HepG2 (cell line): ENCODE data around the gene PTMA. TPM values are rescaled to one million over a fixed set of nuclear protein-coding genes. Genes with fewer than 3 reads are reported as not detected.

Experiments
- CEBPZ ChIP-seq: IDR thresholded peaks from 2 replicates; pipeline ENCODE4 v1.6.1; 2012; ENCODE audit warnings: low read length, improper control_type of control experiment
- CREB3 ChIP-seq: sonication (generic); formaldehyde crosslinking; IDR thresholded peaks from 2 replicates; pipeline ENCODE4 v1.5.0; 2020; ENCODE audit warnings: missing genetic modification reagents
- ETV6 ChIP-seq: sonication (generic); formaldehyde crosslinking; conservative IDR thresholded peaks from 2 replicates; pipeline ENCODE4 v1.4.0; 2020; ENCODE audit warnings: missing genetic modification reagents
- FLYWCH1 ChIP-seq: sonication (generic); formaldehyde crosslinking; IDR thresholded peaks from 2 replicates; pipeline ENCODE4 v1.8.1; 2023; ENCODE audit warnings: mild to moderate bottlenecking, missing genetic modification reagents
- FOXP4 ChIP-seq: sonication (generic); formaldehyde crosslinking; IDR thresholded peaks from 2 replicates; pipeline ENCODE4 v1.4.0; 2020; ENCODE audit warnings: missing genetic modification reagents
- HOXA5 ChIP-seq: sonication (generic); formaldehyde crosslinking; IDR thresholded peaks from 2 replicates; pipeline ENCODE4 v1.4.0; 2020; ENCODE audit warnings: missing genetic modification reagents
- JARID2 ChIP-seq: sonication (generic); formaldehyde crosslinking; IDR thresholded peaks from 2 replicates; pipeline ENCODE4 v1.8.1; 2023; ENCODE audit warnings: missing genetic modification reagents, inconsistent platforms; ENCODE audit not compliant: insufficient replicate concordance
- LCORL ChIP-seq, 2 experiments: fragments of 450-650 bp in 1 of 2; sonication (generic) in 1 of 2; formaldehyde crosslinking in 1 of 2; IDR thresholded peaks; 2 replicates each; pipeline versions ENCODE4 v1.5.0 to v1.6.1; 2017 to 2020; ENCODE audit warnings: antibody characterized with exemption in 1 of 2, missing genetic modification reagents in 1 of 2
- REST ChIP-seq, 2 experiments: IDR thresholded peaks; 2 replicates each; pipeline ENCODE4 v1.6.1; 2011 to 2012; ENCODE audit warnings: low read length in 2 of 2, borderline replicate concordance in 1 of 2, low read depth in 1 of 2, mild to moderate bottlenecking in 1 of 2, moderate library complexity in 1 of 2
- SPEN ChIP-seq: sonication (generic); formaldehyde crosslinking; IDR thresholded peaks from 2 replicates; pipeline ENCODE4 v1.5.1; 2020; ENCODE audit warnings: low read depth, mild to moderate bottlenecking, missing genetic modification reagents
- XBP1 ChIP-seq: sonication (generic); formaldehyde crosslinking; IDR thresholded peaks from 2 replicates; pipeline ENCODE4 v1.5.0; 2020; ENCODE audit warnings: missing genetic modification reagents
- ZMYM3 ChIP-seq: sonication (generic); formaldehyde crosslinking; IDR thresholded peaks from 2 replicates; pipeline ENCODE4 v1.5.1; 2020; ENCODE audit warnings: mild to moderate bottlenecking, missing genetic modification reagents
- ZNF207 ChIP-seq: fragments of 450-650 bp; IDR thresholded peaks from 2 replicates; pipeline ENCODE4 v1.6.1; 2016; ENCODE audit warnings: antibody characterized with exemption, borderline replicate concordance
- ZNF343 ChIP-seq: sonication (generic); formaldehyde crosslinking; IDR thresholded peaks from 2 replicates; pipeline ENCODE4 v1.4.0; 2020; ENCODE audit warnings: mild to moderate bottlenecking, missing genetic modification reagents
- ZNF580 ChIP-seq: IDR thresholded peaks from 2 replicates; pipeline ENCODE4 v1.6.1; 2016; ENCODE audit warnings: low read depth, borderline replicate concordance
- polyA plus RNA-seq, 8 experiments: library from polyadenylated mRNA; depleted of rRNA in 3 of 8; stranded (reverse) in 7 of 8; unstranded in 1 of 8; fragments of >200 nt; fragmentation: Illumina TruSeq in 4 of 8; extraction: Trizol in 4 of 8; gene quantifications; 2 replicates each; pipeline versions ENCODE4 v1.2.1 to v1.2.3, GENCODE V29; 2011 to 2016; ENCODE audit warnings: low read depth in 4 of 8, missing spikeins in 1 of 8, mixed read lengths in 1 of 8; ENCODE audit not compliant: insufficient read depth in 1 of 8
- total RNA-seq, 5 experiments: library from RNA; depleted of rRNA; stranded (reverse); fragments of >200 nt; fragmentation: Illumina TruSeq; extraction: Trizol; gene quantifications; 2 replicates each; pipeline ENCODE4 v1.2.3, GENCODE V29; 2016; ENCODE audit warnings: low read depth in 1 of 5

PTMA gene
- total and polyA plus RNA-seq, 2 of the 13 experiments (the other 11 are each of a cell fraction or from before 2014, with no cell fraction given) = 190 to 1,086 TPM

GRCh38 chr2:231707927-231708772 is at the start of gene PTMA (continued):
- peak; percentile 66; the same call in 1 of the 2 replicates for TF ChIP-seq ZNF343 (CRISPR knock-in tag)
- no peak for TF ChIP-seq ZNF207
- TF ChIP-seq HOXA5 (CRISPR knock-in tag) = peak; percentile 94
- TF ChIP-seq CEBPZ = no peak
- TF ChIP-seq JARID2 = no peak
- 0 out of 2 replicates have a peak, but pooled peaks have one; percentile 57 for TF ChIP-seq CREB3 (CRISPR knock-in tag)
- TF ChIP-seq SPEN (CRISPR knock-in tag) = peak; percentile 56; the same call in 1 of the 2 replicates
- no peak for TF ChIP-seq LCORL (IDR thresholded peaks at IDR 0.05)
- TF ChIP-seq LCORL (CRISPR knock-in tag; IDR thresholded peaks at IDR 0.05) = peak; percentile 82
- peak; percentile 41; the same call in 1 of the 2 replicates for TF ChIP-seq ETV6 (CRISPR knock-in tag)
- peak; percentile 91; the same call in 1 of the 2 replicates for TF ChIP-seq ZNF580 (CRISPR knock-in tag)
- TF ChIP-seq XBP1 (CRISPR knock-in tag) = no peak
- no peak for TF ChIP-seq FLYWCH1
- peak; percentile 61 for TF ChIP-seq FOXP4 (CRISPR knock-in tag)
- TF ChIP-seq REST (IDR thresholded peaks at IDR 0.05; ENCODE audit: borderline replicate concordance in 1 of 2, low read depth in 1 of 2, low read length in 2 of 2) = peak in 1 of 2 experiments; percentile 42; a peak in 1 of 4 replicates
- peak; percentile 85 for TF ChIP-seq ZMYM3 (CRISPR knock-in tag)
